SH-SY5Y (cell line): ENCODE data around the gene WDR91.

Experiments used
- GATA2 ChIP-seq: IDR thresholded peaks from 2 replicates; pipeline ENCODE4 v1.6.1; 2011; ENCODE audit warnings: mild to moderate bottlenecking, low read depth, low read length
- GATA3 ChIP-seq: IDR thresholded peaks from 2 replicates; pipeline ENCODE4 v1.6.1; 2011; ENCODE audit warnings: low read depth, mild to moderate bottlenecking, low read length, moderate library complexity

The WDR91 gene

DNA sequence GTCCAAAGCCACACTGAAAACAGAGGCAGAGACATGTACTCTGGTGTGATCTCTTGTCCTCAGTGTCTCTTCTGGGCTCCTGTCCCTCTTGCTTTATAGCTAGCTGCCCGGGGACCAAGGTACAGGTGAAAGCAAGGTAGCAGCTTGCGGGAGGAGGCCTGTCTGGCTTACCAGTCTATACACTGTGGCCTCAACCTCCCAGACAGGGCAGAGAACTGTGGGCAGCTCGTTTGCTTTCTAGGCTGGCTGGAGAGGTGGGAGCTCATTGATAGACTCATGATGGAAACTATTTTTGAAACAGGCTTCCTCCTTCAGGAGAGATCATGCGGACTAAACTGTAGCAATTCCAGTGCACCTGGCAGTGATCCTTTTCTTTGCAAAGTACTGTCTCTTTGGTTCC, 45.5 kb downstream of the WDR91 start:
- TF ChIP-seq GATA3 (no peak), GATA2 (no peak)

DNA sequence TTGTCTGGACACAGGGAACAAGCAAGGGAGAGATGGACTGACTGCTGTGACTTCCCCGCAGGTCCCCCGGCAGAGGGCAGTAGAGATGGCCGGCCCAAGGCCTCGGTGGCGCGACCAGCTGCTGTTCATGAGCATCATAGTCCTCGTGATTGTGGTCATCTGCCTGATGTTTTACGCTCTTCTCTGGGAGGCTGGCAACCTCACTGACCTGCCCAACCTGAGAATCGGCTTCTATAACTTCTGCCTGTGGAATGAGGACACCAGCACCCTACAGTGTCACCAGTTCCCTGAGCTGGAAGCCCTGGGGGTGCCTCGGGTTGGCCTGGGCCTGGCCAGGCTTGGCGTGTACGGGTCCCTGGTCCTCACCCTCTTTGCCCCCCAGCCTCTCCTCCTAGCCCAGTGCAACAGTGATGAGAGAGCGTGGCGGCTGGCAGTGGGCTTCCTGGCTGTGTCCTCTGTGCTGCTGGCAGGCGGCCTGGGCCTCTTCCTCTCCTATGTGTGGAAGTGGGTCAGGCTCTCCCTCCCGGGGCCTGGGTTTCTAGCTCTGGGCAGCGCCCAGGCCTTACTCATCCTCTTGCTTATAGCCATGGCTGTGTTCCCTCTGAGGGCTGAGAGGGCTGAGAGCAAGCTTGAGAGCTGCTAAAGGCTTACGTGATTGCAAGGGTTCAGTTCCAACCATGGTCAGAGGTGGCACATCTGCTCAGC, 46.8 kb downstream of the WDR91 start:
- TF ChIP-seq GATA2 (no peak), GATA3 (no peak)

DNA sequence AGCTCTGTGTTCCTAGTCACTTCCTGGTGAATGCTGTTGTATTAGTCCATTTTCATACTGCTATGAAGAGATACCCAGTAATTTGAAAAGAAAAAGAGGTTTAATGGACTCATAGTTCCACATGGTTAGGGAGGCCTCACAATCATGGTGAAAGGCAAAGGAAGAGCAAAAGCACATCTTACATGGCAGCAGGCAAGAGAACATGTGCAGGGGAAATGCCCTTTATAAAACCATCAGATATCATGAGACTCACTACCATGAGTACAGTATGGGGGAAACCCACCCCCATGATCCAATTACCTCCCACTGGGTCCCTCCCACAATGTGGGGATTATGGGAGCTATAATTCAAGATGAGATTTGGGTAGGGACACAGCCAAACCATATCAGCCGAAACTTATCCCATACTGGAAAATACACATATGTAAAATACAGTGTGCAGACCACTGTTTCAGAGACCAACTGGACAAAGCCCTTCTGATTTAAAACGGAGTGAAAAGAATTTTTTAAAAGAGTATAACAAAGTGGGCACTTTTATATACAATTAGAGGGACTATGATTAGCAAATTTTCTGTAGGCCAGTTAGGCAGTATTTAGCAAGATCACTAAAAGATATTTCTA, 48.8 kb downstream of the WDR91 start:
- no peak for TF ChIP-seq GATA2

DNA sequence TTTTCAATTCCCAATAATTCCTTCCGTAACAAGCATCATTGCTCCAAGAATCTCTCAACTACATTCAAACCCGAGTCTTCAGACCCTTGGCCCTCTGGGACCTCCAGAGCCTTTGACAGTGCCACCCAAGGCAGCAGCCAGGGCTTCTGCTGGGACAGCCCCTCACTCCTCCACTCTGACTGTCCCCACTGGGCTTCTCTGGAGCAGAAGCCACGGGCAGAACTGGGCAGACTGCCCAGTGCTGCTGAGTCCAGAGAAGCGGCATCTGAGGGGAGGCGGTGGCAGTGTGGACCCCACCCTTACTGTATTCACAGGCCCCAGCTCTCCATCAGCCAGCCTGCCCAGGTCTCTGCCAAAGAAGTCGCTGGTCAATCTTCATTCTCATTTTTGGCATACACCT, 49.7 kb downstream of the WDR91 start:
- TF ChIP-seq GATA3 (no peak), GATA2 (no peak)

DNA sequence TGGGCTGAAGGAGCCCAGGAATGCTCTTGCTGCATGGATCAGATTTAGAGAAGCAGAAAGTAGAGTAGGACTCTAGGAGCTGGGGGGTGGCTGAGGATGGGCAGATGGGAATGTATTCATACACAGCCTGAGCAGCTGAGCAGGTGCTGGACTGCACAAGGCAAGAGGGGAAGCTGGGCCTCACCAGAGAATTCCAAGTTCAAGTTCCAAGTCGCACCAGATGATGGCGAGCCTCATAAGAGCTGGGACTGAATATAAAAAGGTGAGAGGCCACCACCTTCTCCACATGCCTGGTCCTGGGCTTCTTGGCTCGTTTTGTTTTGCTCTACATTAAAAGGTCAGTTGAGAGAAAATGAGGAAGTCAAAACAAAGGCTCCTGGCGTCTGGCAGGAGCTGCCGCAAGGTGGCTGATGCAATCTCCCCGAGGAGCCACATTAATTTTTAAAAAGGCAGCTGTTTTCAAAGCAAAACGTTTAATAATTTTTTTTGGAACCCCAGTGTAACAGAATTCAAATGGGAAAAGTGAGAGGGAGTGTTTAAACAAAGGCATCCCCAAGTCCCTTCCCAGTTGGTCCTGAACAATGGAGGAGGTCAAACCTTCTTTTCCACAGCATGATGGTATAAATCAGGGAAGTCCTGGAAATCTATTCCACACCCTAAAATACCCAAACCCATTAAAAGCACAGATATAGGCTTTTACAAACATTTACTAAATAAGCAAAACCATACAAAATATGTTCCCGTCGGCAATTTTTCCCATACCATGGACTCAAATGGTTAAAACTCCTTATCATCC, 50.3 kb downstream of the WDR91 start:
- TF ChIP-seq GATA3 = no peak
- TF ChIP-seq GATA2 = no peak

DNA sequence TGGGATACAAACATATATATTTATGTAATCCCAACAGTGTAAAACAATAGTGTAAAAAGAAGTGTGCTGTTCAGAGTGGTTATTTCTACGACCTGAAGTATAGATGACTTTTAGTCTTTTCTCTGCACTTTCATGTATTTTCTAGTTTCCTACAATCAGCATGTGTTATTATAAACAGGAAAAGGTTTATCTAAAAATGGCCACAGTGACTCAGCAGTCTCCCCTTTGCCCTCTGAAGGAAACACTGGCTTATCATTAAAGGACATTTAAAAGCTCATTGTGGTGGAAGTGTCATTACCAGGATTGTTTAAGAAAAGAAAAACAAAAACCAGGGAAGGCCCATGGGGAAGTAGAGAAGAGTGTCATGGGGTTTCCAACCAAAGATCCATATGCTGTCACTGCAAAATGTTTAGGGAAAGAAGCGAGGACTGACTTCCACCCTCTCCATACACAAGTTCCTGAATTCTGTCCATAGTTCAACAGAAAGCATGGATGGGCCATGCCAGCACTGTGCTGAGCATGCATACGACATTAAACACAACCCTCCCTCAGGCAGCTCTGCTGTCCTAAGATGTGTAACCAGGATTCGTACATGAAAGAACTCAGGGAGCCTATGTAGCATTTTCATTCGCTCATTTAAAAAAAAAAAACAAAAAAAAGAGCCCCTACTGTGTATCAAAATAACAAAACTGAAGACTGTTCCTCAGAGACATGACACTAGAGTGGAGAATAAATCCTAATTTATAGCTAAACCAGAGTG, 51.0 kb downstream of the WDR91 start:
- TF ChIP-seq GATA3 (no peak), GATA2 (no peak)

DNA sequence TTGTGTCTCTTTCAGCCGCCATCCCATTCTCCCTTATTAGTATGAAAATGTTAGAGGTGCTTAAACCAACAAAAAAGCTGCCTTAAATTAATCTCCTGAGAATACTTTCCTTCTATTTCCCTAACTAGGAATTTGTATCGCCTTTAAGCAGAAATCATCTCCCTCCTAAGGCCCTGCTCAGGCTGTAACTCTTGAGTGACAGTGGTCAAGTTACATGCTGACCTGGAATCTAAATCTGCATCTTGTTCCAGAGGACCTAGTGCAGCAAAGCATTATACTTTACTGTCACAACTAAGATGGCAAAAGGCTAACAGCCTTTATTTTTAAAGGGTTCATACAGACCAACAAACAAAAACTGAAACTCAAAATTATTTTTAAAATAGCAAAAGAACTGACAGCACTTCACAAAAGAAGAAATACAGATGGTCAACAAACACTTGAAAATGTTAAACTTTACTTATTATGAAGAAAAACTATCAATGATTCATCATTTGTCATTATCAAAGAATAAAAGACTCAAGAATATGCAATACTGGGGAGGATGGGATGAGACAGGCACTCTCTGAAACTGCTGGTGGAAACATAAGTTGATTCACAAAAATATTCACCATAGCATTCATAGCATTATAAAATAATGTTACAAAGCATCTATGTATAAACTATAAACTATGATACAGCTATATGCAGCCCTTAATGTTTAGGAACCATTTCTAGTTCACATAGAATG, 51.8 kb downstream of the WDR91 start:
- no peak for TF ChIP-seq GATA3

DNA sequence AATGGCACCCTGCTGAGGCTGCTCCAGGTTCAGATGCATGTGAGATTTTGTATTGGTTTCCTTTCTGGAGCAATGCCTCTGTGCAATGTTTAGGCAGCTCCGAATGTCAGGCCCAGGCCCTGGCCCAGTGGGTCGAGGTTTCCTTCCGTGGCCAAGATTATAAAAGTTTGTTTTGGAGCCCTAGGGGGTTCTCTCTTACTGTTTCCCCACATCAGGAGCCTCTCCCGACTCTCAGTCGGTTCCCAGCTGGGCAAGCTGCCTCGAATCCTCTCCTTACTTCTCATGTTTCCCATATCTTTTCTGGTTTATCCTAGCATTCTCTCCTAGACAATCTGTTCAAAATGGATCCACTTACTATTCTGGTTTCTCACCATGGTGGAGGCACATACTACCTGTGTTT, 52.5 kb downstream of the WDR91 start:
- TF ChIP-seq GATA3 = no peak
- TF ChIP-seq GATA2 = no peak

DNA sequence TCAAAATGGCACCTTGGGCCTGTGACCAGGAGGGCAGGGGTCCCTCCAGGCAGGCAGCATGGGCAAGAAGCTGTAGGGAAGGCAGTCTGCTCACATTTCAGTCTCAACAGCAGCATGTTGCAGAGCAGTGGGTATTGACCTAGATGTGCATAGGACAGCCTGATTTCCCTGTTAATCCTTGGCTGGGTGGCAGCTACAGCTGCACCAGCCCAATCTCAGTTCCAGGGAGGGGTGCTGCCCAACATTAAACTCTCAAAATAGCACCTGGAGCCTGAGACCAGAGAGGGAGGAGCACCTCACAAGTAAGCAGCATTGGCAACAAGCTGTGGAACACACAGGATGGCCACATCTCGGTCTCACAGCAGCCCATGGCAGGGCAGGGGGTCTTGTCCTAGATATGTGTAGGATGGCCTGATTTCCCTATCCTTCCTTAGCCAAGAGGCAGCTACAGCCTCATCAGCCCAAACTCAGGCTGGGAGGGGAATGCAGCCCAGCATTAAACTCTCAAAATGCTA, 53.1 kb downstream of the WDR91 start:
- TF ChIP-seq GATA3 = no peak
- TF ChIP-seq GATA2 = no peak

DNA sequence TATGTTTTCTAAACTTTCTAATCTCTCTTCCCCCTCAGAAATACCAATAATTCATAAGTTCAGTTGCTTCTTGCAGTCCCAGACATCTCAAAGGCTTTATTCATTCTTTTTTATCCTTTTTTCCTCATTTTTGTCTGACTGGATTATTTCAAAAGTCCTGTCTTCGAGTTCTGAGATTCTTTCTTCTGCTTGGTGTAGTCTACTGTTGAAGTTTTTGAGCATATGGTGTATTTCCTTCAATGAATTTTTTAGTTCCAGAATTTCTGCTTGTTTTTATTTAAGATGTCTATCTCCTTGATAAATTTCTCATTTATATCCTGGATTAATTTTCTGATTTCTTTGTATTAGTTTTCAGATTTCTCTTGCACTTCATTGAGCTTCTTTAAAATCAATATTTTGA, 55.0 kb downstream of the WDR91 start:
- TF ChIP-seq GATA3 (no peak), GATA2 (no peak)

DNA sequence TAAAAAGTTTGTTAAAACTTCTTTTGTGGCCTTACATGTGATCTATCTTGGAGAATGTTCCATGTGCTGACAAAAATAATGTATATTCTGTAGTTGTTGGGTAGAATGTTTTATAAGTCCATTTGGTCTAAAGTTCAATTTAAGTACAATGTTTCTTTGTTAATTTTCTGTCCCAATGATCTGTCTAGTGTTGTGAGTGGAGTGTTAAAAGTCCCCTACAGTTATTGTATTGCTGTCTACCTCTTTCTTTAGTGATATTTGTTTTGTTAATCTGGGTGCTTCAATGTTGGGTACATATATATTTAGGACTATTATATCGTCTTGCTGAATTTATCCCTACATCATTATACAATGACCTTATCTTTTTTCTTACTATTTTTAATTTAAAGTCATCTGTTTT, 56.6 kb downstream of the WDR91 start:
- TF ChIP-seq GATA2 (no peak), GATA3 (no peak)

DNA sequence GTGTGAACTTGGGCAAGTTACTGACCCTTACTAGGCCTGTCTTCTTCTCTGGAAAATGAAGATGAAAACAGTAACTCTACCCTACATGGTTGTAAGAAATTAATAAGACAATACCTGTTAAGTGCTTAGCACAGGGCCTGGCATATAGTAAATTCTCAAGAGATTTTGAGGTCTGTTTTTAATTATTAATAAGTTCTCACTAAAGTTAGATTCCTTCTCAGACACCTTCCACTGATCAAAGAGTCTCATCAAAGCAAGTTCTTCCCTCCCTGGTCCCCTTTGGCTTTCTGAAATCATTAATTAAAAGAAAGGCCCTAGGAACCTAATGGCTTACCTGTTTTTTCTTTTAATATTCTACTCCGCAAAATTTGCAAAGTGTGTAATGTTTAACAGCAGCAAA, 58.9 kb downstream of the WDR91 start:
- TF ChIP-seq GATA2 (no peak), GATA3 (no peak)

DNA sequence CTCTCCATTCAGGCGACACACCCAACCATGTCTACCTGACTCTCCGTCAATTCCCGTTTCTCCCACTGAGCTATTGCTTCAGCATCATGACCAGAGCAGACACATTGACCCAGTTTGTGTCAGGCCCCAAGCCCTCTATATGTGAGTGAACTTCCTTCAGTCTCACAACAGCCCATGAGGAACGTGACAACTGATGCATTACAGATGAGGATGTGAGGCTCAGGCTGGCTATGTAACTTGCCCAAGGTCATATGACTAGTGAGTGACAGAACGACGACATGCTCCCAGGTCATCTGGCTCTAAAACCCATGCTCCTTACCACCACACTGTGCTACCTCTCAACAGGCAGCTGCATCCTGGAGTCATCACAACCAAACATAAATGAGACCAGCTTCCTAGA, 59.8 kb downstream of the WDR91 start:
- TF ChIP-seq GATA2 (no peak), GATA3 (no peak)
